ENCODE data around the gene SUSD3.
A peak's percentile ranks its signal among the peaks of the same experiment; 100 is the strongest.

SUSD3 gene

GRCh38 chr9:93053781-93054331 is 4.6 kb upstream of the SUSD3 start:
- no peak for DNase-seq

- no peak for DNase-seq
These were observed 3.5 kb upstream of the SUSD3 start for GRCh38 chr9:93054758-93055704.

- no peak for DNase-seq
These were observed 1.3 kb upstream of the SUSD3 start for GRCh38 chr9:93057042-93057702.

DNA sequence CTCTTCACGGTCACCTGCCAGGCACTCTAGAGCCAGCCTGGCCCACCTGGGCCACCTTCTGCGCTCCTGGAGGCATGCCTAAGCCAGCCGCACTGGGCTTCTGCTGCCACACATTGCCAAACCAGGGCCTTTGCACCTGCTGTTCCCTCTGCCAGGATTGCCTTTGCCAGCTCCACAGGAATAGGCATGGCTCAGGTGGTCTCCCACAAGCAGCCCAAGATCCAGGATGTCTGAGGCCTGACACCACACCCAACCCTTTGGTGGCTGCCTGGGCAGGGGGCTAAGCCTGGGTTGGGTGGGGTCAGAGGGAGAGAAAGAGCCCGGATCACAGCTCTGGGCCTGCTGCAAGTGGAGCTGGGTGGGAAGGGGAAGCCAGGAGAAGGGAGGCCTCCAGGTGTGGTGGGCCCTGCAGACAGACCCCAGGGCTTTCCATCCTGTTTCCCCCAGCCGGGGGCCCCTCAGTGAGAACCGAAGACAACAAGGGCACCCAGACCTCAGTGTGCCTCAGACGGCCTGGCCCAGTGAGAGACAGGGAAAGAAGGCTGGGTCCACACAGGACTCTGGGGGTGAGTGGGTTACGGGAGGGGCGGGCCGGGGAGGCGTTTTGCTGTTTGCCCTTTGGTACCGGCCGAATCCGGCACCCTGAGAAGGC is 672 bp upstream of the SUSD3 start:
- DNase-seq = no peak

GRCh38 chr9:93059011-93059714 is 662 bp downstream of the SUSD3 start:
- no peak for DNase-seq

- no peak for DNase-seq
These were observed 1.4 kb downstream of the SUSD3 start for GRCh38 chr9:93059715-93060578.

DNA sequence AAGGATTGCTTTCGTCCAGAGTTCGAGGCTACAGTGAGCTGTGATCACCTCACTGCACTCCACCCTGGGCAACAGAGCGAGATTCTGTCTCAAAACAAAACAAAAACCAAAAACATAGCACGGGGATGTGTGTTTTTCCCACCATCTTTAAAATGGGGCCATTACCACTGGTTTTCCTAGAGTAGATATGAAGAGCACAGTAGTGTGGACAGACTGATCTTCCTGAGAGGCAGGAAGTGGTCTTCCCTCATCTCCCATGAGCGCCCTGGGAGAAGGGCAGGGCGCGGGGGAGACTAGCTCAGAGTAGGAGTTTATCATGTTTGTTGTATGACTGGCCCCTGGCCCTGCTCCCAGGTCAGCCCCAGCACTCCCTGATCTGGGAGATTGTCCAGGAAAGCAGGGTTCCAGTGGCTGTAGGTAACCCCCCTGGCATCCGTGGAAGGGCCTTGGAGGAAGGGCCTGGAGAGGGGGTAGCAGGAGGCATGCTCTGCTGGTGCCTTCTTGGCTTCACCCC is 2.3 kb downstream of the SUSD3 start:
- no peak for DNase-seq

- no peak for DNase-seq
These were observed 2.8 kb downstream of the SUSD3 start for GRCh38 chr9:93061260-93061751.

DNA sequence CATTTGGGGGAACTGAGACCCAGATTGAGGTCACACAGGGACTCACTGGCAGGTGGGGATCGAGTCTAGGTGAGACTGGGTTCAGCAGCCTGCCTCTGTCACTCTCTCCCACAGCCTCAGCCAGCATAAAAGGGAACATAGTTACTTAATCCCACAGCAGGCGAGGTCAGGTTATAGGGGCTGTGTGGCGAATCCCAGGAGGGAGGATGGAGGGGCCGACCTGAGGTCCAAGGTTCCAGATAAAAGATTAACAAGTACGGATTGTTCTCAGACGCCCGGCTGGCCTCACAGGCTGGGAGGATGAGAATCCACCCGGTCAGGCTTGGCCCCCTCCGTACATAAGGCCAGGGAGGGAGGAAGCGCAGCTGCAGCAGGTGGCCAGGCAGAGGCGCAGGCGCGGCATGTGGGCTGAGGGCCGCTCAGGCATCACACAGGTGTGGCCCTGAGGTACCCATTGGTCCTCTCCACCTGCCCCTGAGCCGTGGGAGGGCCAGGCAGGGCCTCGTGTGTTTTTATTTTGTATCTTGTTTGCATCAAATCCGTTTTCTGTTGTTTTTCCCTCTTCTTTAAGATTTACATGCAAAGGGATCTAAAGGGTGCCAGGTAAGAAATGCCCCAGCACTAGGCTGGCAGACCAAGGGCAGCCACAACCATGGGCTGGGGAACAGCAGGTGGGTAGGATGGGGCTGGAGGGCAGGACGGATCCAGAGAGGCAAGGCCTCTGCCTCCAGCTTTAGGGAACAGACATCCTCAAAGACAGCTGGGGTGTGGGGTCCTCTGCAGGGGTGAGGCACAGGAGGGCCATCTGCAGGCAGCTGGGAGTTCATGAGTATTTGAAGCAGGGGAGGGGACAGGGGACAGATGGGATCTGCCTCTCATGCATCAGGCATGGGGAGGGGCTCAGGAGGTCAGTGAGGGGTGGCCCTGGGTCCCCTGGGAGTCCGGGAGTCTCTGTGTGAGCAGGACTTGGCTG is 3.6 kb downstream of the SUSD3 start:
- no peak for DNase-seq

- DNase-seq = peak; percentile 94
These were observed 6.1 kb downstream of the SUSD3 start for GRCh38 chr9:93064392-93065134.

GRCh38 chr9:93065135-93065720 is 6.7 kb downstream of the SUSD3 start:
- no peak for DNase-seq

GRCh38 chr9:93066978-93067603 is 8.6 kb downstream of the SUSD3 start:
- no peak for DNase-seq

DNA sequence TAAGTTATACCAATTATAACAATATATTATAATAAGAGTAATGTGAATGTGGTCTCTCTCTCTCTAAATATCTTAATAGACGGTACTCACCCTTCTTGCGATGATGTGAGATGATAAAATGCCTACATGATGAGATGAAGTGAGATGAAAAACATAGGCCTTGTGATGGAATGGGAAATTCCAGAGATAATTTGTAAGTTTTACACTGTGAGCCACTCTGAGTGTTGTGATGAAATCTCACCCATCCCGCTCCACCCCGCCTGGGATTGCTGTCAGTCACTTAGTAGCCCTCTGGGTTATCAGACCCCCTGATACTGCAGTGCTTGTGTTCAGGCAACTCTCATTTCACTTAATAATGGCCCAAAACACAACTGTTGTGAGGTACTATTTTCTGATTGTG is 10.5 kb downstream of the SUSD3 start:
- DNase-seq = no peak

DNA sequence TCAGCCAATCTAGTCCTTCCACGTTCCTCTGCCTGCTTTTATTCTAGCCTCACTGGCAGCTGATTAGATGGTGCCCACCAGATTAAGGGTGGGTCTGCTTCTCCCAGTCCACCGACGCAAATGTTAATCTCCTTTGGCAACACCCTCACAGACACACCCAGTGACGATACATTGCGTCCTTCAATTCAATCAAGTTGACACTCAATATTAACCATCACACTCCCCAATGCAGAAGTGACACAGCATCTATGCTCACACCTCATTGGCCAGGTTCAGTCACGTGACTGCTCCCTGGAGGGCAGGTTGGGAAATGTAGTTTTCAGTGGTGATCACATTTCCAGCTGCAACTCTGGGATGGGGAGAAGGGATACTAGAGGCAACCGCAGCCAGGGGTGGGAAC is 13.0 kb downstream of the SUSD3 start:
- DNase-seq = peak; percentile 38

DNA sequence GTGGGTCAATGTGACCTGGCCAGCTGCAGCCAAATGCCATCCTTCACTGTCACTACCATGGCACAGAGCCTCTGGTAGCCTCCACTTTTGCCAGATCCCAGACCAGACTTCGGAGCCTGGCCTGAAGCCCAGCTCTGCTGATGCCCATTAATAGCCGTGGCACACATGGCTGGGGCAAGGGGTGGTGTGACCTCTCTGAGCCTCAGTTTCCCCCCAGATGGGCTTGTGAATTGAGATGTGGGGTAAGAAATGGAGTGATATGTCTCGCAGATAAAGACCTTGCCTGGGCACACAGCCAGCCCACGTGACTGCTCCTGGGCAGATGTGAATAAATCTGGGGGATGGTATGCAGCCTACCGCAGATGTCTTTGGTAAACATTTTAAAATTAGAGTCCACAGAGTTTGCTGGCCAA is 13.9 kb downstream of the SUSD3 start:
- no peak for DNase-seq

- DNase-seq = no peak
These were observed 17.7 kb downstream of the SUSD3 start for GRCh38 chr9:93076101-93076791.

DNA sequence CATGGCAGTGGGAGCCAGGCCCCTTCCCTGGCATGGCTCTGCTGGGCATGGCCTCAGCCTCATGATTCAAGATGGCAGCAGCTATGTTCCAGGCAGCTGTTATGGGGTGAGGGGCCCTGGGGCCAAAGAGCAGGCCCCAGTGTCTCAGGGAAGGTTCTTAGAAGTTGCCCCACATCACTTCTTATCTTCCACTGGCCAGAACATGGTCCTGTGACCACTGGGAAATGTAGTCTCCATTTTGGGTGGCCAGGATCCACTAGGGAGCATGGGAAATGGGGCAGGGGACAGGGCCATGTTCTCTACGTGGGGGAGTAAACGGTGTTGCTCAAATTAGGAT is 18.3 kb downstream of the SUSD3 start:
- no peak for DNase-seq

DNA sequence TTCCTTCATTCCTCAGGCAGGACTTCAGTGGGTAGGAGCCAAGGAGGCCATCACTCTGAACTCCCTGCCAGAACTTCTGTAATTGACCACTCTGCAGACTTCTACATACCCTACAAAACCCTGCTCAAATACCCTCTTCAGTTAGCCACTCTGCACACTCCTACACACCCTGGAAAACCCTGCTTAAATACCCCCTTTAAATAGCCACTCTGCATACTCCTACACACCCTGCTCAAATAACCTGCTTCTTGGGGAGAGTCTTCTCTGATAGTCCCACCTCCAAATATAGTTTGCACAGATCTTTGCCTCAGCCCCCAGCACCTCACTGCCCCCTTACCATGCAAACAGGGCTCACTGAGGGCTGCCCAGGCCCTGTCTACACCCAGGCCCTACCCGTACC is 18.9 kb downstream of the SUSD3 start:
- DNase-seq = no peak

Measured in stimulated activated CD4-positive, alpha-beta T cell treated with anti-CD3 and anti-CD28 coated beads, Interleukin-1b, Interleukin-23, amount 100 ng/mL, for 48 hours (primary cell).